Esophagus muscularis mucosa (tissue), 3 donors: Measurements from ENCODE around the gene RNF138.

ENCODE experiments used
- POLR2AphosphoS5 ChIP-seq, 2 donors: sonication (generic); formaldehyde crosslinking; IDR thresholded peaks; one replicate each; pipeline ENCODE4 v1.6.1; 2017; ENCODE audit warnings: antibody characterized with exemption in 2 of 2
- TF ChIP-seq, protein P1 (sequence below), 3 experiments: fragments of 200-600 bp in 2 of 3; fragments of 450-650 bp in 1 of 3; sonication (generic) in 2 of 3; IDR thresholded peaks; one replicate each; pipeline ENCODE4 v1.5.1; 2017 to 2019; ENCODE audit warnings: antibody characterized with exemption in 3 of 3, mild to moderate bottlenecking in 2 of 3, moderate library complexity in 1 of 3

GRCh38 chr18:32095900-32096229 lies 4.2 kb downstream of the RNF138 start:
- TF ChIP-seq, protein P1, sequence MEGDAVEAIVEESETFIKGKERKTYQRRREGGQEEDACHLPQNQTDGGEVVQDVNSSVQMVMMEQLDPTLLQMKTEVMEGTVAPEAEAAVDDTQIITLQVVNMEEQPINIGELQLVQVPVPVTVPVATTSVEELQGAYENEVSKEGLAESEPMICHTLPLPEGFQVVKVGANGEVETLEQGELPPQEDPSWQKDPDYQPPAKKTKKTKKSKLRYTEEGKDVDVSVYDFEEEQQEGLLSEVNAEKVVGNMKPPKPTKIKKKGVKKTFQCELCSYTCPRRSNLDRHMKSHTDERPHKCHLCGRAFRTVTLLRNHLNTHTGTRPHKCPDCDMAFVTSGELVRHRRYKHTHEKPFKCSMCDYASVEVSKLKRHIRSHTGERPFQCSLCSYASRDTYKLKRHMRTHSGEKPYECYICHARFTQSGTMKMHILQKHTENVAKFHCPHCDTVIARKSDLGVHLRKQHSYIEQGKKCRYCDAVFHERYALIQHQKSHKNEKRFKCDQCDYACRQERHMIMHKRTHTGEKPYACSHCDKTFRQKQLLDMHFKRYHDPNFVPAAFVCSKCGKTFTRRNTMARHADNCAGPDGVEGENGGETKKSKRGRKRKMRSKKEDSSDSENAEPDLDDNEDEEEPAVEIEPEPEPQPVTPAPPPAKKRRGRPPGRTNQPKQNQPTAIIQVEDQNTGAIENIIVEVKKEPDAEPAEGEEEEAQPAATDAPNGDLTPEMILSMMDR (IDR thresholded peaks at IDR 0.05), result no peak
- TF ChIP-seq POLR2AphosphoS5 (IDR thresholded peaks at IDR 0.05), result no peak
